ENCODE data around the gene TMEM256.

Gene TMEM256

GRCh38 chr17:7408863-7409262, 5.0 kb upstream of the TMEM256 start:
- DNase-seq (ENCODE audit: low read depth in 2 of 3, low spot score in 2 of 3): no peak

GRCh38 chr17:7408252-7408727, 4.4 kb upstream of the TMEM256 start:
- no peak for DNase-seq (ENCODE audit: low read depth in 2 of 3, low spot score in 2 of 3)

GRCh38 chr17:7407485-7408251, 3.8 kb upstream of the TMEM256 start, which contains the start of gene NLGN2:
Gene NLGN2 (plus strand): TSS chr17:7407845. CDS start chr17:7408256, 411 bp downstream.
- no peak for DNase-seq (ENCODE audit: low read depth in 2 of 3, low spot score in 2 of 3)

GRCh38 chr17:7407082-7407481, 3.2 kb upstream of the TMEM256 start:
- no peak for DNase-seq (ENCODE audit: low read depth in 2 of 3, low spot score in 2 of 3)

DNA sequence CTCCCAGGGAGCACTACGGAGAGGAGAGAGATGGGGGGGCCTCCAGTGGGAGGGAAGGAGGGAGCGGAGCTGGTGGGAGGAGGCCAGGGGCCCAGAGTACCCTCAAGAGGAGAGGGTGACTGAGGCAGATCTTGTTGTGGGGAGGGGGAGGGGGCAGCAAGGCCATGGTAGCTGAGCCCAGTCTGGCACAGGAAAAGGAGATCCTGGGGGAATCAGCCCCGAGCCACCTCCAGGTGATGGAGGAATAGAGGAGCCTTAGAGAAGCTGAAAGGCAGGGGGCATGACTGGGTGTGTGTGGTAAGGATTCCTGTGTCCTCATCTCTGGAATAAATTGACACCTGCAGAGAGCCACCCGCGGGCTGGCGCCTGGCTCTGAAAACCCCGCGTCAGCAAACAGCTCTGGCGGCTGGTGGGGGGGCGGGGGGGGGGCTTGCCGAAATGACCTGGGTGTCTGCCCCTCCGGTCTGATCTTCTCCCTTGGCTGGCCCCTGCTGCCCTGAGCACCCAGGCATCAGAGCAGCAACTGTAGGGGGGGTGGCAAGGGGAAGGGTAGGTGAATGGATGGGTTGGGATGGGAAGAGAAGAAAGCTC, 2.4 kb upstream of the TMEM256 start:
- no peak for DNase-seq (ENCODE audit: low read depth in 2 of 3, low spot score in 2 of 3)

DNA sequence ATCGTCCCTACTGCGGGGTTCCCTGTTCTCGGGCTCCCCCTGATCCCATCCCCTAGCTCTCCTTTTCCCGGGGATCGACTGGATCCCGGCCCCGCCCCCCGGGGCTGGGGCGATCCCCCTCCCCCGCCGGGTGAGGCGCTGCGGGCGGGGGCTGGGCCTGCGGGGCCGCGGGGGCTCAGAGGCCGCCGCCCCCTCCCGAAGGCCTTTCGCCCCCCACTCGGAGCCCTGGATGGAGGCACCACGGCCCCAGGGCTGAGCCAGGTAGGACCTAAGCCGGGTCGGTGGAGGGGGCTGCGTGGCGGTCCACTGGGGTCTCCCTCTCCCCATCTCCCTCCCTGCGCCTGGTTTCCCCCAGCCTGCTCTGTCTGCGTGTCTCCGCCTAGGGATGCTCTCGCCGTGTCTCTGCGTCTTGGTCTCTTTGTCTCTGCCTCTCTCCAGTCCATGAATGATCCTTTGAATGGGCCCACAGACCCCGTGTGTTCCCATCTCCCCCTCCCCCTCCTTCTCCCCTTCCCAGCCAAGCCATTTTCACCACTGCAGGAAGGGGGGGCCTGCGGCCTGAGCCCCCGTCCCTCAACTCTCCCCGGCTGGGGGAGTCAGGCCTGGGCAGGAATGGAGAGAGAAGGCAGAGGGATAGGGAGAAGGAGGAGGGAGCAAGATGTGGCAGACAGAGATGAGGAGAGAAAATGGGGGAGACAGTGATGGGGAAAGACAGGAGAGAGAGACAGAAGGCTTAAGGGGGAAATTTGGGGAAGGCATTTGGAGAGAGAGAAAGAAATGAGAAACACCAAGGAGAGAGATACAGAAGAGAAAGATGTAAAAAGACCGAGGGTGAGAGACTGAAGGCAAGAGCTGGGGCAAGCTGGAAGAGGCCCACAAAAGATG, 1.7 kb upstream of the TMEM256 start:
- DNase-seq (ENCODE audit: low read depth in 2 of 3, low spot score in 2 of 3): no peak

DNA sequence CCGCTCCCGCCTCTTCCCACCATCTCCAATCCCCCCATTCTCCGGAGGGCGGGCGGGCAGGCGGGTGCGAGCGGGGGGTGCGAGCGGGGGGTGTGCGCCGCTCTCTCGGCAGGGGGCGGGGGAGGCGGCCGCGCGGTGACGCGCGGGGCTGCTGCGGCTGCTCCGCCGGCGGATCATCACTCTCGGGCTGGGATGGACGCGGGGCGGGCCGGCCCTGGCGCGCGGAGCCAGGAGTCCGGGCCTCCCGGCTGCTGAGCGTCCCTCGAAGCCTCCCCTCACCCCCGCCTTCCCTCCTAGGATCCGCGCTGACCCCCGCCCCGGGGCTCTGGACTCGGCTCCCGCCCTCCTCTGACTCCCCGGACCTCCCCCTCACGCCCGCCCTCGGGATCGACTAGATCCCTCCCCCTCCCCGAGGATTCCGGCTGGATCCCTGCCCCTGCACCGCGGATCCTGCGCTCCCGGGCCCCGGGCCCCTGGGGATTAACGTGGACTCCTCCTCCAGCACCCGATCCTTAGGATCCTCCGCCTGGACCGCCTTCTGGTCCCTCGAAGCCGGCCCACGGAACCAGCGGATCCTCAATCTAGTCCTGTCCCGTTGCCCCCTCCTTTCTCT, 946 bp upstream of the TMEM256 start:
- peak in 1 of 3 experiments; percentile 38 for DNase-seq (ENCODE audit: low read depth in 2 of 3, low spot score in 2 of 3)

DNA sequence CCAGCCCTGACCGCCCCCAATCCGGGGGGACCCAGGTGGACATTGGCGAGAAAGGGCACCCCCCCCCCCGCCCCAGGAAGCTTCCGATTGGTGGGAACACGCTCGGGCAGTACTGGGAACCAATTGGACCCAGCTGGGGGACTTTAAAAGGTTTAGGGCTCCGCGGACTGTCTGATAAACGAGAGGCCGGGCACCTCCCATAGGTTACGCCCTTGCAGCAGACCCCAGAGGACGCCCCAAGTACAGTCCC, 245 bp downstream of the TMEM256 start:
- no peak for DNase-seq (ENCODE audit: low read depth in 2 of 3, low spot score in 2 of 3)

DNA sequence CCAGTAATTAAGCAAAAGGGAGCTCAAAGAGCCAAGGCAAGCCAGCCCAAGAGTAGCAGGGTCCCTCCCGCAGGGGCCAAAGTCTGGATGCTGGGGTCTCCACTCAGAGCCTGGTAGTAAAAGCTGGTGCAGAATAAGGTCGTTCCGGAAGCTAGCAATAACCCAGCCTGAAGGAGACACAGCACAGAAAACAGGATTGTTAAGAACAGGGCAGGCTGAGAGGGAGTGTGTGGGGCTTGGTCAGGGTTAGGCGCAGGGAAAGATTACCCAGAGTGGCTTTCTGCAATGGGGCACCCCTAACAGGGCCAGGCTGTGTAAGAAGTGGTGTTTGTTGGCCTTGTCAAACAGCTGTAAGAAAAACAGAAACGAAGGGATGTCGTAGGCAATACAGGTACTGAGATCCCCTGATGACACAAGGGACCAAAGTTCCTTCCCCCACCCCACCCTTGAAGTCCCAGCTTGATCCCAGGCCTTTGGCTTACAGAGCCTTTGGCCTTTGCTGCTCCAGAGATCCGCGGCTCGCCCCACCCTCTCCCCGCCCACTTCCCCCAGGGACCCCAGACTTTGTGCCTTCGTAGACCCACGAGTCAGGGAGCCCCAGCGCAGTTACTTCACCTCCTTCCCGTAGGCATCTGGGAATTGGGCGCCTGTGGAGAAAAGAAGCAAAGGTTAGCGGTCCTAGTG, 712 bp downstream of the TMEM256 start:
- DNase-seq (ENCODE audit: low read depth in 2 of 3, low spot score in 2 of 3): no peak

GRCh38 chr17:7398612-7399011, 5.3 kb downstream of the TMEM256 start:
- DNase-seq (ENCODE audit: low read depth in 2 of 3, low spot score in 2 of 3): no peak

GRCh38 chr17:7396147-7396546, 7.8 kb downstream of the TMEM256 start:
- DNase-seq (ENCODE audit: low read depth in 2 of 3, low spot score in 2 of 3): no peak

DNA sequence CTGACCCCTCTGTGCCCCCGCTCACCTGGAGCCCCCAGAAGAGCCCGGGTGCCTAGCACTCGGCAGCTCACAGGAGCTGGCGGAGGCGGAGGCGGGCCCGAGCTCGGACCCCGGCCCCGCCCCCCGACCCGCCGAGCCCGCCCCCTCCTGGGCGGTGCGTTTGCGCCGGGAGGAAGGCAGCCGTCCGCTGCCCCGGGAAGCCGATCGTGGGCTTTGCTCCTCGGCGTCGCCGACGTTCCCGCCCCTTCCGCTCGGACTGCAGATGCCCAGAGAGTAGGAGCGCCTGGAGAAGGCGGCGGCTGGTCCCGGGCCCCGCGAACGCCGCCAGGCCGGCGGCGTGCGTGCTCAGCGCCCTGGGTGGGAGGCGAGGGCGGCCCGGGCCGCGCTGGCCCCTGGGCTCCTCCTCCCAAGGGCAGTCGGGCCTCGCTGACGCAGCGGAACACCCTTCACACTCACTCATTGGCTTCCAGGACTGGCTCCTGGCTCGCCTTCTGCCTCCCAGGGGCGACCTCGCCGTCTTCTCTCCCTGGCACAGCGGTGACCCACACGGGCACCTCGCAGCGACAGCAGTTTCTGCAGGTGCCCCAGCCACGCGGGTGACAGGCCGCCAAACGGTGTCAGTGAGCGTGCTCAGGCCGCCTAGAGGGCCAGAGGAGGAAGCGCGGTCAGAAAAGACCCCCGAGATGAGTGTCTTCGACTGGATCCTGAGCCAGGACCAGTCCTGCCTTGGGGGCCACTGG, 9.3 kb downstream of the TMEM256 start, which contains the start of gene PLSCR3:
Gene PLSCR3 (minus strand): TSS at position 74 of the 740 bp plus-strand sequence. CDS start 415 bp downstream, outside the sequence.
- DNase-seq (ENCODE audit: low read depth in 2 of 3, low spot score in 2 of 3): peak; percentile 61 to 81 (median 79)

- no peak for DNase-seq (ENCODE audit: low read depth in 2 of 3, low spot score in 2 of 3)
Measured at GRCh38 chr17:7393613-7394451, 10.1 kb downstream of the TMEM256 start.

- DNase-seq (ENCODE audit: low read depth in 2 of 3, low spot score in 2 of 3): no peak
Measured at GRCh38 chr17:7392696-7393612, 10.9 kb downstream of the TMEM256 start.

DNA sequence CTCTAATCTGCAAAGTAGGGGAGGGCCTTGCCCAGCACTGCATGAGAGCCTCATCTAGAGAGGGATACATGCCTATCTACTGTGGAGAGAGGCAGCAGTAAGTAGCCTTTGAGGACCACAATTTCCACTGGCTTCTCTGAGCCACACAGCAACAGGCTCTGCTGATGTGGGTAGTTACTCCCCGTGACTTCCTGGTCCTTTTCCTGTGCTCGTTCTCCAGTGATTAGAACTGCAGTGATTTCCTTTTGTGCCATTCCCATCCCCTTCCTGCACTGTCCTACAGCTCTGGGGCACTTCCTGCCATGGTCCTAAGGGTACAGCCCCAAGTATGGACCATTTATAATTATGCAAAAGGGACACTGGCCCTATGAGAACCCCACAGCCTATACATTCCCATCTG, 12.6 kb downstream of the TMEM256 start:
- no peak for DNase-seq (ENCODE audit: low read depth in 2 of 3, low spot score in 2 of 3)

- DNase-seq (ENCODE audit: low read depth in 2 of 3, low spot score in 2 of 3): no peak
Measured at GRCh38 chr17:7389924-7390910, 13.7 kb downstream of the TMEM256 start.

- no peak for DNase-seq (ENCODE audit: low read depth in 2 of 3, low spot score in 2 of 3)
Measured at GRCh38 chr17:7388856-7389255, 15.0 kb downstream of the TMEM256 start.

Data from activated CD8-positive, alpha-beta memory T cell treated with anti-CD3 and anti-CD28 coated beads for 48 hours (primary cell).